GM23338 (cell line): ENCODE data around the gene SLC2A5.

Experiments used
- CREB1 ChIP-seq: fragments of 250-450 bp; sonication (Bioruptor Pico); IDR thresholded peaks from 2 replicates; pipeline ENCODE4 v1.5.0; 2020; ENCODE audit warnings: low read depth, mild to moderate bottlenecking, moderate library complexity
- CTCF ChIP-seq, 2 experiments: fragments of 200-600 bp in 1 of 2; sonication (generic) in 1 of 2; conservative IDR thresholded peaks; 2 replicates each; pipeline versions ENCODE4 v1.5.1 to v1.6.1; 2016 to 2017; ENCODE audit warnings: antibody characterized with exemption in 2 of 2, low read depth in 2 of 2, mild to moderate bottlenecking in 2 of 2, moderate library complexity in 1 of 2
- ETS1 ChIP-seq: IDR thresholded peaks from 2 replicates; pipeline ENCODE4 v1.6.1; 2016; ENCODE audit warnings: antibody characterized with exemption
- EZH2 ChIP-seq: fragments of 200-600 bp; sonication (generic); IDR thresholded peaks from one replicate; pipeline ENCODE4 v1.8.0; 2017; ENCODE audit warnings: antibody characterized with exemption, mild to moderate bottlenecking, low read depth; ENCODE audit not compliant: unreplicated experiment
- EZH2phosphoT487 ChIP-seq: fragments of 200-600 bp; sonication (generic); IDR thresholded peaks from one replicate; pipeline ENCODE4 v1.8.1; 2018; ENCODE audit warnings: antibody characterized with exemption; ENCODE audit not compliant: unreplicated experiment
- JUNB ChIP-seq: IDR thresholded peaks from one replicate; pipeline ENCODE4 v1.6.1; 2016; ENCODE audit warnings: antibody characterized with exemption; ENCODE audit not compliant: unreplicated experiment
- NANOG ChIP-seq: IDR thresholded peaks from 2 replicates; pipeline ENCODE4 v1.6.1; 2016; ENCODE audit warnings: antibody characterized with exemption, borderline replicate concordance
- POLR2AphosphoS5 ChIP-seq: IDR thresholded peaks from 2 replicates; pipeline ENCODE4 v1.6.1; 2016; ENCODE audit warnings: antibody characterized with exemption, low read depth
- REST ChIP-seq: IDR thresholded peaks from one replicate; pipeline ENCODE4 v1.6.1; 2018; ENCODE audit warnings: antibody characterized with exemption; ENCODE audit not compliant: unreplicated experiment
- STAT1 ChIP-seq: IDR thresholded peaks from one replicate; pipeline ENCODE4 v1.6.1; 2016; ENCODE audit warnings: antibody characterized with exemption; ENCODE audit not compliant: unreplicated experiment
- ZNF331 ChIP-seq: fragments of 250-450 bp; sonication (Bioruptor Pico); IDR thresholded peaks from 2 replicates; pipeline ENCODE4 v1.5.0; 2020; ENCODE audit warnings: low read depth, mild to moderate bottlenecking, moderate library complexity
- ZNF462 ChIP-seq: fragments of 250-450 bp; sonication (Bioruptor Pico); IDR thresholded peaks from 2 replicates; pipeline ENCODE4 v1.5.0; 2020; ENCODE audit warnings: mild to moderate bottlenecking, moderate library complexity

GRCh38 chr1:9099555-9099954, 30.1 kb upstream of the SLC2A5 start:
- TF ChIP-seq CTCF (conservative IDR thresholded peaks at IDR 0.05; ENCODE audit: low read depth in 2 of 2) (no peak), POLR2AphosphoS5 (no peak), ZNF331 (CRISPR knock-in tag) (no peak), REST (no peak), NANOG (no peak), ETS1 (no peak), EZH2 (no peak), STAT1 (no peak), JUNB (no peak), CREB1 (CRISPR knock-in tag) (no peak), EZH2phosphoT487 (no peak), ZNF462 (CRISPR knock-in tag) (no peak)
